Measurements from ENCODE around the gene TLCD4.
"Not testable (repeated sequence)": the region's sequence is repeated elsewhere in the genome, so short reads cannot be mapped to it uniquely, and the experiment has no call there.

TLCD4 gene

DNA sequence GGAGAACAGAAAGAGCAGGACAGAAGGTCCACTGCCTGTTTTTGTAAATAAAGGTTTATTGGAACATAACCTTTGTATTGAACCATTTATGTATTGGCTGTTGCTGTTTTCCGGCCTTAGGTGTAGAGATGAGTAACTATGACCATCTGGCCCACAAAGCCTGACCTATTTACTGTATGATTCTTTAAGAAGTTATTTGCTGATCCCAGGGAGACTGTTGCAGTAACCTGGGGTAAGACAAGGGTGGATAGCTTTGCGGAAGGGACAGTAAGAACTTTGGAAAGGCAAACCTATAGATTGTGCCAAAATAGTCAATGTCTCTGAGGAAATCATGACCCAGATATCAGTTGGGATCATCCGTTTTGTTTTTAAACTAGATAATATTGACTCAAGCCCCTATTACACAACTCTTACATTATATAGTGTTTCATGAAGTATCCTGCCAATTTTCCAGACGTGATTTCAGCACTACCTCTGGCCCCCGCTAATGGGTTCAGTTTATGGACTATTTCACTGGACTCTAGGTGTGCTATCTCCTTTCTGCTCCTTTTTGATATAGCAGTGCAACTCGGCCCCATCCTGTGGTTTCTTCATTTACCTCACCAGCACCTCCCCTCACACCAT lies 20.8 kb upstream of the TLCD4 start:
- DNase-seq: no peak

DNA sequence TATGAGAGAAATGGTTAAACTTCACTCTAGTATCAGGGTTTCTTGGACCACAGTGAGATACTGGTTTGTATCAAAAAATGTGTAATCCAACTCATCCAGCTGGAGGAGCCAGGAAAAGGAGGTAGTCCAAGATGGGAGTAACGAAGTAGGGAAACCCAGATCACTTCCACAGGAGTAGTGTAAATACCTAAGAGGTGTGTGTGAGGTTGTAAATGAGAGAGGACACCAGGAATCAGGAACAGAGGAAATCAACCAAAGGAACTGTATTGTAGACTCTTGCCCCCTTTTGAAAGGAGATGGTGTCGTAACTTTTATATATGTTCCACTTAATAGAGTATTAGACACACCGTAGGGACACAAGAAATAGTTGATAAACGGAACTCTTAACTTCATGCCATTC lies 19.7 kb upstream of the TLCD4 start:
- DNase-seq: no peak

DNA sequence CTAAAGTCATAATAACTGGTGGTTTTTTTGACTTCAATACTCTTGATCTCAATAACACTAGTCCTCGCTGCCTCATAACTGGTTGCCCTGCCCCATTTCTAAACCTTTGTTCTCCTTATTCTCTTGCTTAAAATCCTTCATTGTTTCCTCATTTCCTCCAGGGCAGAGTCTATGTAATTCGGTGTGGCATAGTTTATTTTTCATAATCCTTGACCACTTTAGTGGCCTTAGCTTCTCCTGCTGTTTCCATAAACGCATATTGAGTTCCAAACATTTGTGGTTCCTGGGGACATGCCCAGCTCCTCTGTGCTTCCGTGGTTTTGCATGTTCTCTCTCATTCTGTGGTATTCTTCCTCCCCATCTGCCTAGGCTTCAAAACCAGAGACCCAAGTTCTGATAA lies 19.0 kb upstream of the TLCD4 start:
- DNase-seq: peak; percentile 84

GRCh38 chr1:95108792-95109191 lies 8.4 kb upstream of the TLCD4 start:
- no peak for DNase-seq

- no peak for DNase-seq
These were observed 6.1 kb upstream of the TLCD4 start for GRCh38 chr1:95111014-95111413.

- DNase-seq: no peak
These were observed 3.5 kb upstream of the TLCD4 start for GRCh38 chr1:95113684-95114083.

- no peak for DNase-seq
These were observed 1.4 kb upstream of the TLCD4 start for GRCh38 chr1:95115708-95116137.

DNA sequence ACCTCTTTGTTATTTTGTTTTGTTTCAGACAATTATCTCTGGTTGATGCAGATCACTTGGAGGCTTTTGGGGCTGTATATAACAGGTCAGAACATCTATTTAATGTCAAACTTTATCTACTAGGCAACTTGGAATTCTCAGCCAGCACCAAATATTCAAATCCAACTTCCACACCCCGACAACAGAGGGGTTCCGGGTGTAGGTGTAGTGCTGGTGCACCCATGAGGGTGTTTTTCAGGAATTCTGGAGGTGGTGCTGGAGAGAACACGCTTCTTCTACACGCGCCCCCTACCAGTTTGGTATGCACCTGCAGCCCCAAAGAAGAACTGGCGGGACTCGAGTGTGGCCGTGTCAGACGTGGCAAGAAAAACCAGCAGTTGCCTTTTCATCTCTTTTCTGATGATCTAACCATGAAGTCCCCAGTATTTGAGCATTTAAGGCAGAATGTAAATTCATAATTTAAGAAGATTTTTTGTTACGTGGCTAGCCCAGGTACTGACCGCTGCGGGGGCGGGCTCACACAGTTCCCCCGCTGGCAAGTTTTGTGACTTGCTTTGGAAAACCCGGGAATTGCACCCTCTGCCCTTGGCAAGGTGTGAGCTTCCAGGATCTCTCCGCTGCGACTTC lies 462 bp upstream of the TLCD4 start:
- DNase-seq: peak; percentile 11

- no peak for DNase-seq
These were observed 928 bp downstream of the TLCD4 start for GRCh38 chr1:95118067-95118499.

DNA sequence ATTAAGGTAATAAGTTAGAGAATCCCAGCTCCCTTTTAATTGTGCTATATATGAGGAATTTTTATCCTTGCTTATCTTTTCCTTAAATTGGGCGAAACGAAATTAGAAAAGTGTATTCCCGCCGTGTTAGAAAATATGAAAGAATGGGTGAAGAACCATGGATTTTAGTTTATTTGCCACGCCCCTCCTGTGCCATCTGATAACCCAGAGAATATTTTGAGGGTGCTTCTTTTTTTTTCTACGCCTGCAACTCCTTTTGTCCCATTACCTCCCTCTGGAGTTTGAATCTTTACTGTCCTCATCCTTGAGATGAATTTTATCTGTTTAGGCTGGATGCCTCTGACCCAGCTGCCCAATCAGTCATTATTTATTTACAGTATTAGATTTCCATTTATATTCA lies 1.6 kb downstream of the TLCD4 start:
- no peak for DNase-seq

DNA sequence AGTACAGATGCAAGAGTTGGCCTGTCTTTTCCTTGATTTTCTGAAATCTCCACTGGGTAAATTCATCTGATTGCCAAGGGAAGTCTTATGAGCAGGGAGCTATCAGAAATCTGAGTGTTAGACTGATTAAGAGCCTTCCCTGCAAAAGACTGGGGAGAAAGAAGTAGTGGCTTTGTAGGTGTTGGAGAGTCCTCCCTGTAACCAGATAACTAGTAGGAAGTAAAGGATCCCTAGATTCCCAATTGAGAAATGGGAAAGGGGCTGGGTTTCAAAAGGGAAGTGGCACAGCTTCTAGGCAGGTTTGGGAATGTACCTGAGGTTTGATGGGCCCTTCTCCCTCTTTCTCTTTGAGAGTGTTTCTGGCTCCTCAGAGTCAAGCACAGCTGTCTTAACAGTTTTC lies 2.1 kb downstream of the TLCD4 start:
- DNase-seq: no peak

DNA sequence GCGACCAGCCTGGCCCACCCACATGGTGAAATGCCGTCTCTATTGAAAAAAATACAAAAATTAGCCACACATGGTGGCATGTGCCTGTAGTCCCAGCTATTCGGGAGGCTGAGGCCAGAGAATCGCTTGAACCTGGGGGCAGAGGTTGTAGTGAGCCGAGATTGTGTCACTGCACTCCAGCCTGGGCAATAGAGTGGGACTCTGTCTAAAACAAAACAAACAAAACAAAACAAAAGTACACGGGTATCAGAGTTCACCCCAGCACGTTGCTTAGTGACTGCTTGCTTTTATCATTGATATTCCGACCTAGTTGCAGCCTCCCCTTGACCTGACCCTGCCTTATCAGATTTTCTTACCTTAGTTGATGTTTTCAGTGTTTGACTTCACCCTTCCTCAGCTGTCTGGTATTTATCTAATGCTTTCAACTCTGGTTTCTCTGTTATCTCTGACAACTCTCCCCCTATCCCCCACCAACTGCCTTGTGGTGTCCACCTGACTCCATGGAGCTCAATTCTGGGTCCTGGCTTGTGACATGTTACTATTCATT lies 5.1 kb downstream of the TLCD4 start:
- DNase-seq: no peak

DNA sequence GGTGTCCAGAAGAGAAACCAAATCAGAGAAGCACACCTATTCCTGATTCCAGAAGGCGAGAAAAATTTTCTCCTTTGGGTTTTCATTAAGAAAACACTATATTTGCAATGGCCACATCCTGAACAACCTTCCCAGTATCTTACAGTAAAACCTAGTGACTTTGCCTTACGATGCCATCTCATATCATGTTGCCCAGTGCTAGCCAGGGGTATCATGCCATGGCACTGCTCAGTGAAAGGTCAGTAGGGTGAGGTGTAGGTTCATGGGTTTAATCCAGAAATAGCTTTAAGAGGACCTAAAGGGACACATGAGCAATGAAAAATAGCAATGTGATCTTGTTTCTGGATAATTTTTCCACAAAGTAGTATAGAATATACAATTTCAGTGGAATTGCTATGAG lies 7.2 kb downstream of the TLCD4 start:
- DNase-seq: no peak

DNA sequence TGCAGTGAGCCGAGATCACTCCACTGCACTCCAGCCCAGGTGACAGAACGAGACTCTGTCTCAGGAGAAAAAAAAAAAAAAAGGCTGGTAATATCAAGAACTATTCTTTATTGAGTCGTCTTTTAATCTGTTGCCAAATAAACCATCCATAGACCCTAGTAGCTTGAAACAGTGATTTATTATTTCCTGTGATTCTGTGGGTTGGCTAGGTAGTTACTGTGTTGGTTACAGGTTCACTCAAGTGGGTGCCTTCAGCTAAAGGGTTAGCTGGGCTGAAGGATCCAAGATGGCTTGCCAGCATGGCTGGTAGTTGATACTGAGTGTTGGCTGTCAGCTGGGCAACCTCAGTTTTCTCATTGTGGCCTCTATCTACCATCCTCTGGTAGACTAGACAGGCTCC lies 9.2 kb downstream of the TLCD4 start:
- no peak for DNase-seq

- no peak for DNase-seq
These were observed 9.7 kb downstream of the TLCD4 start for GRCh38 chr1:95126846-95127245.

GRCh38 chr1:95127380-95127779 lies 10.2 kb downstream of the TLCD4 start:
- no peak for DNase-seq

GRCh38 chr1:95132762-95133161 lies 15.6 kb downstream of the TLCD4 start:
- DNase-seq: no peak

- DNase-seq: no peak
These were observed 16.5 kb downstream of the TLCD4 start for GRCh38 chr1:95133687-95134086.

- no peak for DNase-seq
These were observed 21.1 kb downstream of the TLCD4 start for GRCh38 chr1:95138223-95138622.

- no peak for DNase-seq
These were observed 21.9 kb downstream of the TLCD4 start for GRCh38 chr1:95139039-95139438.

GRCh38 chr1:95140791-95141190 lies 23.6 kb downstream of the TLCD4 start:
- DNase-seq: no peak

GRCh38 chr1:95145493-95145892 lies 28.3 kb downstream of the TLCD4 start:
- DNase-seq: no peak

DNA sequence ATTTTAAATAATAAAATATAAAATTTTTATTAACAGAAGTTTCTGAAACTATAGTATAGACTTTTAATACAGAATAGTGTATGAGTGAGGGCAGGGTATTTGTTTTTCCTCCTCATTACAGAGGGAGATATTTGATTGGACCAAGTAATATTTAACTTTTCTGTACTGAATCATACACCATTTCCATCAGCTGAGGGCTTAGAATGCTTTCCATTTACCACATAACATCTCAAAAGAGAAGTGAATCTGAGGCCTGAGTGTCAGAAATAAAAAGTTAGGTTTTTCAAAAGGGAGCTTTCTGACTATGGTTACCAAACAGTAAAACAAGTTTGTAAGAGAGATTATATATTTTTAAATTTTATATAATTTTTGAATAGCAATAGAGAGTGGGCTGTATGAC lies 29.5 kb downstream of the TLCD4 start:
- peak; percentile 74 for DNase-seq

DNA sequence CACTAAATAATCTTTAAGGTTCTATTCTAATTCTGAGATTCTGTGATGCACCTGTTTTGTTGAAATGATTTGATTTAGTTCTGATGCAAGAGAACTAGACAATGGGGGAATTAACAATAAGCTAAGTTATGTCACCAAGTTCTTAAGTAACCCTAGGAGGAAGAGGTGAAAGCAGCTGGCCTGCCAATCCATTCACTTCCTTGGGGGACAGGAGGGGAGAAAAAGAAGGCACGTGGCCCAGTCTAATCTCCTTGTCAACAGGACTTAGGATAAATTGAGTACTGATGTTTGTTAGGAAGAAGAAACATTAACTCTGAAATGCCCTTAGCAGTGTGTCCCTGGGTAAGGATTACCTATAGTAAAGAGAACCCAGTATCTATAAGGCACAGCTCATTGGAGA lies 36.9 kb downstream of the TLCD4 start:
- no peak for DNase-seq

DNA sequence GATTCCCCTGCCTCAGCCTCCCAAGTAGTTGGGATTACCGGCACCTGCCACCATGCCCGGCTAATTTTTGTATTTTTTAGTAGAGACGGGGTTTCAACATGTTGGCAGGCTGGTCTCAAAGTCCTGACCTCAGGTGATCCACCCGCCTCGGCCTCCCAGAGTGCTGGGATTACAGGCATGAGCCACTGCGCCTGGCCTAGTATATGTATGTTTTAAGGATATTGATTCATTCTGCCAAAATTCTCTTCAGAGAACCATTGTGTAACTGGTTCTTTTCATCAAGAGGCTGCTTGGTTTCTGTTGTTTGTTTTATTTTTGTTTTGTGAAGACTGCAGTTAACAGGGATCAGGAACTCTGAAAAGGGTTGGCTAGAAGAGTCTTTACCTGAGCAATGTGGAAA lies 48.4 kb downstream of the TLCD4 start:
- not testable (repeated sequence) for DNase-seq
